ENCODE measurements around the gene OSBPL10. TPM values are rescaled to one million over a fixed set of nuclear protein-coding genes. Genes with fewer than 3 reads are reported as not detected.
"Not testable (repeated sequence)": the region's sequence is repeated elsewhere in the genome, so short reads cannot be mapped to it uniquely, and the experiment has no call there.

Gene OSBPL10
- total RNA-seq, 2 donors from 2014 or later, result 0.90 to 11.5 TPM

- Mint-ChIP-seq H3K9me3 (no peaks in the 10 kb centered on the region), H3K4me1 (no peaks in the 10 kb centered on the region), H3K4me3 (no peak overlapping the region), H3K36me3 (ENCODE audit: low read depth) (no peaks in the 10 kb centered on the region), H3K27ac (no peak overlapping the region), H3K27me3 (no peaks in the 10 kb centered on the region)
- no peak for ATAC-seq (replicated peaks)
Observed at GRCh38 chr3:31868236-31868635, 112.8 kb downstream of the OSBPL10 start.

- Mint-ChIP-seq H3K4me1 (no peaks in the 10 kb centered on the region), H3K9me3 (no peaks in the 10 kb centered on the region), H3K4me3 (no peak overlapping the region), H3K36me3 (ENCODE audit: low read depth) (no peaks in the 10 kb centered on the region), H3K27me3 (peaks cover 10% of the 10 kb centered on the region), H3K27ac (no peak overlapping the region)
- no peak for ATAC-seq (replicated peaks)
Observed at GRCh38 chr3:31862666-31863279, 118.3 kb downstream of the OSBPL10 start.

GRCh38 chr3:31861826-31862225, 119.2 kb downstream of the OSBPL10 start:
- Mint-ChIP-seq H3K4me1 (no peaks in the 10 kb centered on the region), H3K27ac (no peak overlapping the region), H3K9me3 (no peaks in the 10 kb centered on the region)

GRCh38 chr3:31860642-31861041, 120.4 kb downstream of the OSBPL10 start:
- H3K27ac Mint-ChIP-seq; H3K9me3 Mint-ChIP-seq; H3K36me3 Mint-ChIP-seq (ENCODE audit: low read depth); H3K4me1 Mint-ChIP-seq; H3K4me3 Mint-ChIP-seq; ATAC-seq (replicated peaks): not testable (repeated sequence)
- H3K27me3 Mint-ChIP-seq, result peaks cover 10% of the 10 kb centered on the region

More at GRCh38 chr3:31861826-31862225, 119.2 kb downstream of the OSBPL10 start:
- Mint-ChIP-seq H3K4me3 (no peak overlapping the region), H3K36me3 (ENCODE audit: low read depth) (no peaks in the 10 kb centered on the region), H3K27me3 (peaks cover 10% of the 10 kb centered on the region)
- no peak for ATAC-seq (replicated peaks)

- H3K4me3 Mint-ChIP-seq, result no peak overlapping the region
- no peak for ATAC-seq (replicated peaks)
- no peaks in the 10 kb centered on the region for H3K9me3 Mint-ChIP-seq
- no peaks in the 10 kb centered on the region for H3K4me1 Mint-ChIP-seq
- peaks cover 10% of the 10 kb centered on the region for H3K27me3 Mint-ChIP-seq
- no peak overlapping the region for H3K27ac Mint-ChIP-seq
- no peaks in the 10 kb centered on the region for H3K36me3 Mint-ChIP-seq (ENCODE audit: low read depth)
Observed at GRCh38 chr3:31859245-31859644, 121.8 kb downstream of the OSBPL10 start.

- peaks cover 10% of the 10 kb centered on the region for H3K27me3 Mint-ChIP-seq
- no peaks in the 10 kb centered on the region for H3K4me1 Mint-ChIP-seq
- H3K9me3 Mint-ChIP-seq, result no peaks in the 10 kb centered on the region
- H3K36me3 Mint-ChIP-seq (ENCODE audit: low read depth), result no peaks in the 10 kb centered on the region
- no peak overlapping the region for H3K27ac Mint-ChIP-seq
- H3K4me3 Mint-ChIP-seq, result no peak overlapping the region
- ATAC-seq (replicated peaks), result no peak
Observed at GRCh38 chr3:31858439-31858838, 122.6 kb downstream of the OSBPL10 start.

- H3K4me1 Mint-ChIP-seq, result no peaks in the 10 kb centered on the region
- peaks cover 4% of the 10 kb centered on the region for H3K27me3 Mint-ChIP-seq
- no peak for ATAC-seq (replicated peaks)
- H3K4me3 Mint-ChIP-seq, result no peak overlapping the region
- H3K27ac Mint-ChIP-seq, result no peak overlapping the region
- no peaks in the 10 kb centered on the region for H3K36me3 Mint-ChIP-seq (ENCODE audit: low read depth)
- no peaks in the 10 kb centered on the region for H3K9me3 Mint-ChIP-seq
Observed at GRCh38 chr3:31853580-31853979, 127.5 kb downstream of the OSBPL10 start.

- peaks cover 9% of the 10 kb centered on the region for H3K27me3 Mint-ChIP-seq
- H3K36me3 Mint-ChIP-seq (ENCODE audit: low read depth), result no peaks in the 10 kb centered on the region
Observed at GRCh38 chr3:31851278-31851677, 129.8 kb downstream of the OSBPL10 start.

GRCh38 chr3:31848911-31849310, 132.2 kb downstream of the OSBPL10 start:
- Mint-ChIP-seq H3K27me3 (peaks cover 9% of the 10 kb centered on the region), H3K4me1 (no peaks in the 10 kb centered on the region), H3K4me3 (no peak overlapping the region), H3K9me3 (no peaks in the 10 kb centered on the region), H3K36me3 (ENCODE audit: low read depth) (no peaks in the 10 kb centered on the region), H3K27ac (no peak overlapping the region)
- no peak for ATAC-seq (replicated peaks)

More at GRCh38 chr3:31851278-31851677, 129.8 kb downstream of the OSBPL10 start:
- ATAC-seq (replicated peaks), result no peak
- no peak overlapping the region for H3K27ac Mint-ChIP-seq
- no peak overlapping the region for H3K4me3 Mint-ChIP-seq
- no peaks in the 10 kb centered on the region for H3K4me1 Mint-ChIP-seq
- no peaks in the 10 kb centered on the region for H3K9me3 Mint-ChIP-seq

GRCh38 chr3:31848163-31848818, 132.8 kb downstream of the OSBPL10 start:
- H3K4me1 Mint-ChIP-seq, result no peaks in the 10 kb centered on the region
- no peaks in the 10 kb centered on the region for H3K36me3 Mint-ChIP-seq (ENCODE audit: low read depth)
- no peak overlapping the region for H3K4me3 Mint-ChIP-seq
- ATAC-seq (replicated peaks), result no peak
- peaks cover 14% of the 10 kb centered on the region for H3K27me3 Mint-ChIP-seq
- no peaks in the 10 kb centered on the region for H3K9me3 Mint-ChIP-seq
- H3K27ac Mint-ChIP-seq, result no peak overlapping the region

GRCh38 chr3:31847760-31848159, 133.3 kb downstream of the OSBPL10 start:
- no peak overlapping the region for H3K27ac Mint-ChIP-seq
- no peaks in the 10 kb centered on the region for H3K36me3 Mint-ChIP-seq (ENCODE audit: low read depth)
- no peak overlapping the region for H3K4me3 Mint-ChIP-seq
- no peaks in the 10 kb centered on the region for H3K4me1 Mint-ChIP-seq
- H3K9me3 Mint-ChIP-seq, result no peaks in the 10 kb centered on the region
- ATAC-seq (replicated peaks), result no peak
- H3K27me3 Mint-ChIP-seq, result peaks cover 15% of the 10 kb centered on the region

- H3K9me3 Mint-ChIP-seq, result no peaks in the 10 kb centered on the region
- H3K4me1 Mint-ChIP-seq, result no peaks in the 10 kb centered on the region
- no peaks in the 10 kb centered on the region for H3K36me3 Mint-ChIP-seq (ENCODE audit: low read depth)
Observed at GRCh38 chr3:31841515-31841914, 139.5 kb downstream of the OSBPL10 start.

GRCh38 chr3:31840252-31840651, 140.8 kb downstream of the OSBPL10 start:
- no peak overlapping the region for H3K27ac Mint-ChIP-seq
- no peak overlapping the region for H3K4me3 Mint-ChIP-seq
- H3K27me3 Mint-ChIP-seq, result peaks cover 9% of the 10 kb centered on the region
- ATAC-seq (replicated peaks), result no peak
- H3K4me1 Mint-ChIP-seq, result no peaks in the 10 kb centered on the region
- no peaks in the 10 kb centered on the region for H3K9me3 Mint-ChIP-seq
- H3K36me3 Mint-ChIP-seq (ENCODE audit: low read depth), result no peaks in the 10 kb centered on the region

More at GRCh38 chr3:31841515-31841914, 139.5 kb downstream of the OSBPL10 start:
- Mint-ChIP-seq H3K27ac (no peak overlapping the region), H3K4me3 (no peak overlapping the region), H3K27me3 (peaks cover 8% of the 10 kb centered on the region)
- no peak for ATAC-seq (replicated peaks)

GRCh38 chr3:31839144-31839917, 141.7 kb downstream of the OSBPL10 start:
- Mint-ChIP-seq H3K36me3 (ENCODE audit: low read depth) (no peaks in the 10 kb centered on the region), H3K9me3 (no peaks in the 10 kb centered on the region), H3K27me3 (peaks cover 9% of the 10 kb centered on the region), H3K4me1 (no peaks in the 10 kb centered on the region), H3K27ac (no peak overlapping the region), H3K4me3 (no peak overlapping the region)
- no peak for ATAC-seq (replicated peaks)

Measured in activated T-helper 17 cell treated with anti-CD3 and anti-CD28 coated beads, Interleukin-2, amount 50 U/mL, for 72 hours (primary cell).